NCI-H524 treated with DMSO at 0.1 percent for 48 hours (cell line): ENCODE measurements around the gene VCY1B.
"Not testable (repeated sequence)": the region's sequence is repeated elsewhere in the genome, so short reads cannot be mapped to it uniquely, and the experiment has no call there.

Source experiments
- DNase-seq: peaks from one replicate; lab custom pipeline; 2025; lab: John Stamatoyannopoulos, UW

The VCY1B gene

DNA sequence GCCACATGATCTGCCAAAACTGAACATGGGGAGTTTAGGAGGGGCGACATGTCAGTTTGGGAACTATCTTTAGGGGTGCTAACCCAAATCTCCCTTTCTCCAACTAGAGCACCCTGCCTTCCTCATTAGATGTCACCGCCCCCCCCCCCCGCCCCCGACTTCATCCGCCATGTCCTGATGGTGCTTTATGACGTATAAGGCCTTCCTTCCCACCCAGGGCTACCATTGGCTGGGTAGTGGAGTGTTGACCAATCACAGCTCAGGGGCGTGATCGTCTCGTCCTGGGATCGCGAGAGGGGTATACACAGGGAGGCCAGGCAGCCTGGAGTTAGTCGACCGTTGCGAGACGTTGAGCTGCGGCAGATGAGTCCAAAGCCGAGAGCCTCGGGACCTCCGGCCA is at the start of gene VCY1B:
Gene VCY1B (plus strand): TSS at position 301 of the 400 bp plus-strand sequence. CDS start 63 bp downstream, at position 364.
- not testable (repeated sequence) for DNase-seq

DNA sequence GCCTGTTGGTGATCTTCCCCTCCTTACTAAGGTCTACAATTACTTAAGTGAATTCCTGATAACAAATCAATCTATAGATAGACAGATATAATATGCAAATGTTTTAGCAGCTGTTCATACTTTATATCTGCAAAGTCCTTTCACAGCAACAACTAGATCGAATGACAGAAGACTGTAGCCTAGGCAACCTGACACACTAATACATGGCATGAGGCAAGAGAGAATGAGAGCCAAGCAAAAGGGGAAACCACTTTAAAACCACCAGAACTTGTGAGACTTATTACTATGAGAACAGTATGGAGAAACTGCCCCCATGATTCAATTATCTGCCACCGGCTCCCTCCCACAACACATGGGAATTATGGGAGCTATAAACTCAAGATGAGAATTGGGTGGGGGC is 44.1 kb upstream of the VCY1B start:
- not testable (repeated sequence) for DNase-seq

DNA sequence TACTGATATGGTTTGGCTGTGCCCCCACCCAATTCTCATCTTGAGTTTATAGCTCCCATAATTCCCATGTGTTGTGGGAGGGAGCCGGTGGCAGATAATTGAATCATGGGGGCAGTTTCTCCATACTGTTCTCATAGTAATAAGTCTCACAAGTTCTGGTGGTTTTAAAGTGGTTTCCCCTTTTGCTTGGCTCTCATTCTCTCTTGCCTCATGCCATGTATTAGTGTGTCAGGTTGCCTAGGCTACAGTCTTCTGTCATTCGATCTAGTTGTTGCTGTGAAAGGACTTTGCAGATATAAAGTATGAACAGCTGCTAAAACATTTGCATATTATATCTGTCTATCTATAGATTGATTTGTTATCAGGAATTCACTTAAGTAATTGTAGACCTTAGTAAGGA is 25.6 kb upstream of the VCY1B start:
- not testable (repeated sequence) for DNase-seq

DNA sequence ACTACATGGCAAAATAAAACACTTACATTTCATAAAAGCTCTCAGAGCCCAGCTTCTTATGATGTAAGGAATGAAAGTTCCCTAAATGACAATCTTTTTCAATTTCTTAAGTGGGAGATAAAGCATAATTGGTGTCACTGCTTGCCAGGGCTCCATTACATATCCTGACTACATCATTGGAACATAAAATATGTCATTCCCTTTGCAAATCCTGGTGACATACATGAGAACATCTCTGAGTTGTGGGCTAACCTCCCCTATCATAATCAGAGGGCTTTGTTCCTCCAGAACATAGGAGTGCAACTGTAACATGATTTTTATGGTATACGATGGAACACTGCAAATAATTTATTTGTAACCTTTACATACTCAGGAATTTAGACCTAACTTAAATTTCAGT is 29.9 kb downstream of the VCY1B start:
- no peak for DNase-seq
